ENCODE data around the gene SEMA3F.

SEMA3F gene

GRCh38 chr3:50154840-50155490, at the start of gene SEMA3F:
TSS of gene SEMA3F (plus strand) at chr3:50155324. CDS start at chr3:50159623, 4,299 bp downstream.
- peak; percentile 56 for DNase-seq (ENCODE audit: low read depth)
- TF ChIP-seq, protein P1, sequence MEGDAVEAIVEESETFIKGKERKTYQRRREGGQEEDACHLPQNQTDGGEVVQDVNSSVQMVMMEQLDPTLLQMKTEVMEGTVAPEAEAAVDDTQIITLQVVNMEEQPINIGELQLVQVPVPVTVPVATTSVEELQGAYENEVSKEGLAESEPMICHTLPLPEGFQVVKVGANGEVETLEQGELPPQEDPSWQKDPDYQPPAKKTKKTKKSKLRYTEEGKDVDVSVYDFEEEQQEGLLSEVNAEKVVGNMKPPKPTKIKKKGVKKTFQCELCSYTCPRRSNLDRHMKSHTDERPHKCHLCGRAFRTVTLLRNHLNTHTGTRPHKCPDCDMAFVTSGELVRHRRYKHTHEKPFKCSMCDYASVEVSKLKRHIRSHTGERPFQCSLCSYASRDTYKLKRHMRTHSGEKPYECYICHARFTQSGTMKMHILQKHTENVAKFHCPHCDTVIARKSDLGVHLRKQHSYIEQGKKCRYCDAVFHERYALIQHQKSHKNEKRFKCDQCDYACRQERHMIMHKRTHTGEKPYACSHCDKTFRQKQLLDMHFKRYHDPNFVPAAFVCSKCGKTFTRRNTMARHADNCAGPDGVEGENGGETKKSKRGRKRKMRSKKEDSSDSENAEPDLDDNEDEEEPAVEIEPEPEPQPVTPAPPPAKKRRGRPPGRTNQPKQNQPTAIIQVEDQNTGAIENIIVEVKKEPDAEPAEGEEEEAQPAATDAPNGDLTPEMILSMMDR (conservative IDR thresholded peaks at IDR 0.05; ENCODE audit: low read length) = no peak

GRCh38 chr3:50111757-50112156, 43.4 kb upstream of the SEMA3F start:
- no peak overlapping the region for H3K4me3 ChIP-seq (ENCODE audit: low read length)
- DNase-seq (ENCODE audit: low read depth) = no peak
- TF ChIP-seq, protein P1 (conservative IDR thresholded peaks at IDR 0.05; ENCODE audit: low read length) = no peak

More at GRCh38 chr3:50154840-50155490, at the start of gene SEMA3F:
- H3K4me3 ChIP-seq (ENCODE audit: low read length) = peak within 1 kb of the TSS; percentile 59

DNA sequence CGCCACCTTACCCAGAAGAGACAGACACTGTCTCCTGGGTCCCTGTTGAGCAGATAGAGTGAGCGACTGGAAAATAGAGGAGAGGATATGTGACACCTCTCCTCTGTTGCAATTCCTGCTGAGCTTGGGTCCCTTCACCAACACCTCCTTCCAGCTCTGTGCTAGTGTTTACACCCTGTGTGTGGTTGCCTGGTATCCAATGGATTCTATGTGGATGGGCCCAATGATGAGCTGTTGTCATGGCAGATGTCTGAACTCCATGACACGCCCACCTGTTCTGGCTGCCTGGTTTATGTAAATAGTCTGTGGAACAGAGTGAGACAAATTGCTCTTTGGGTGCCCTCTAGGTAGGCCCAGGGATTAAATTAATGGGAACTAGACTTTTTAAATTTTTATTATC, 42.7 kb upstream of the SEMA3F start:
- H3K4me3 ChIP-seq (ENCODE audit: low read length) = no peak overlapping the region
- TF ChIP-seq, protein P1 (conservative IDR thresholded peaks at IDR 0.05; ENCODE audit: low read length) = no peak
- no peak for DNase-seq (ENCODE audit: low read depth)

- TF ChIP-seq, protein P1 (conservative IDR thresholded peaks at IDR 0.05; ENCODE audit: low read length) = no peak
- H3K4me3 ChIP-seq (ENCODE audit: low read length) = no peak overlapping the region
- no peak for DNase-seq (ENCODE audit: low read depth)
Measured at GRCh38 chr3:50117120-50117519, 38.0 kb upstream of the SEMA3F start.

GRCh38 chr3:50118237-50118636, 36.9 kb upstream of the SEMA3F start:
- DNase-seq (ENCODE audit: low read depth) = no peak
- TF ChIP-seq, protein P1 (conservative IDR thresholded peaks at IDR 0.05; ENCODE audit: low read length) = no peak
- H3K4me3 ChIP-seq (ENCODE audit: low read length) = no peak overlapping the region

DNA sequence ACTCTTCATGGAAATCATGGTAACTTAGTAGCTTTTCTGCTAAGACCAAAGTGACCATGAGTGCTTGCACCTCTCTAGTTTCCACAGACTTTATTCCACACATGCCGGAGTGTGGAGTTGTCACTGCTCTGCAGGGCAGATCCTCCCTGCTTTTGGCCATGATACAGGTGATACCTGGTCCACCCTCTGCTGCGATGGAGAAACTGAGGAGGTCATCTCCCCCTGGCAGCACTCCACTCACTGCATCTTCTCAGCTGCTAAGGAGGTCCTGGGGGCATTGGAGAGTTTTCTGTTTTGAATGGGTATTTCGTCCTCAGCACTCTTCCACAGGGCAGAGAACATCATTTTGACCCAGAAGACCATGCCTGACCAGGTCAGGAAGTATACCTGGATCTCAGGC, 35.3 kb upstream of the SEMA3F start:
- no peak overlapping the region for H3K4me3 ChIP-seq (ENCODE audit: low read length)
- no peak for DNase-seq (ENCODE audit: low read depth)
- TF ChIP-seq, protein P1 (conservative IDR thresholded peaks at IDR 0.05; ENCODE audit: low read length) = no peak

DNA sequence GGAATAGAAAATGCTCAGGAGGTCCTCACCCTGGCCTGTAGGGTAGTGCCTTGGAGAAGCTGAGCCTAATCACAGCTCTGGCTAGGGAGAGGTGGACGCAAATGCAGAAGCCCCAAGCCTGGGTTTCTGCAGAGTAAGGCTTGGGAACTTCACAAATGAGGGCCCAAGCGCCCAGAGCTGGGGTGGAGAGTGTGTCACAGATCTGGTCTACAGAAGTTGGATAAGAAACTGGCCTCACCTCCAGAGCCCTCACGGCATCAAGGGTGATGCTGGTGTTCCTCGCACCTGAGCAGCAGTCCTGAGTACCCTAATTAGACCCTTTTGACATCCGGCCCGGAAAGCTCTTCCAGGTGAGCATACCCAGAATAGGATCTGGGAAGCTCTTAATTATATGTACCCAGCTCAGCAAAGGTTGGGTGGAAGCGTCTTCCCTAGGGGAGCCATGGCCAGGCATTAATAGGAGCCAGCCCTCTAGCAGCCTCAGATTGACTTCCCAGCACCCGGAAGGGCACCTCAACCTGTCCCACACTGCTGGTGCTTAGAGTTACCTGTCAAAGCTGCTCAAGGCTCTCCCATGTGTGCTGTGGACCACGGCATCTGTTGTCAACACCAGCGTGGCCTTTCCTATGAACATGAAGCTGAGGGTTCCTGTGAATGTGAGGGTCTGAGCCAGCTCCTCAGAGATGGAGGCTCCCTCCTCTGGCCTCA, 34.6 kb upstream of the SEMA3F start:
- no peak overlapping the region for H3K4me3 ChIP-seq (ENCODE audit: low read length)
- TF ChIP-seq, protein P1 (conservative IDR thresholded peaks at IDR 0.05; ENCODE audit: low read length) = no peak
- DNase-seq (ENCODE audit: low read depth) = no peak

Measured in AG10803 (cell line).